ENCODE data around the gene SIN3A.
"Not testable (repeated sequence)": the region's sequence is repeated elsewhere in the genome, so short reads cannot be mapped to it uniquely, and the experiment has no call there.

The SIN3A gene

GRCh38 chr15:75333654-75334419 is 117.7 kb downstream of the SIN3A start:
- DNase-seq (ENCODE audit: low read depth) = not testable (repeated sequence)

DNA sequence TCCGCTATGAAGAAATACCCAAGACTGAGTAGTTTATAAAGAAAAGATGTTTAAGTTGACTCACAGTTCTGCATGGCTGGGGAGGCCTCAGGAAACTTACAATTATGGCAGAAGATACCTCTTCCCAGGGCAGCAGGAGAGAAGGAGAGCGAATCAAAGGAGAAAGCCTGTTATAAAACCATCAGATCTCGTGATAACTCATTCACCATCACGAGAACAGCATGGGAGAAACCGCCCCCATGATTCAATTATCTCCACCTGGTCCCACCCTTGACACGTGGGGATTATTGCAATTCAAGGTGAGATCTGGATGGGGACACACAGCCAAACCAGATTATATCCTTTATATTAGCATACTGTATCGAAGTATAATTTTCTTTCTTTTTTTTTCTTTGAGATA is 119.4 kb downstream of the SIN3A start:
- not testable (repeated sequence) for DNase-seq (ENCODE audit: low read depth)

DNA sequence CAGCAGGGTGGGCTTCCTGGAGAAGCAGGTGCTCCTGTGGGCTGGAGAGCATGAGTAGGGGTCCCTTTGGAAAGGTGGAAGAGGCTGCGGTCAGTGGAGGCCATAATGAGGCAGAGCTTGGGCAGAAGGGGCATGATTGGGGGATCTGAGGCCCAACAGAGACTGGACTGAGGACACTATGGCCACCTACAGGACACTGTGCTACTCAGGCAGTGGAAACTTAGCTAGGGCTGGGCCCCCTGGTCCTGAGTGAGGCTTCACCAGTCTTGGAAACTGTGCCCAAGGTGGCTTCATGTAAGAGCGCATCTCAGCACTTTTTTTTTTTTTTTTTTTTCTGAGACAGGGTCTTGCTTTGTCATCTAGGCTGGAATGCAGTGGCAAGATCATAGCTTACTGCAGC is 121.9 kb downstream of the SIN3A start:
- DNase-seq (ENCODE audit: low read depth) = no peak

DNA sequence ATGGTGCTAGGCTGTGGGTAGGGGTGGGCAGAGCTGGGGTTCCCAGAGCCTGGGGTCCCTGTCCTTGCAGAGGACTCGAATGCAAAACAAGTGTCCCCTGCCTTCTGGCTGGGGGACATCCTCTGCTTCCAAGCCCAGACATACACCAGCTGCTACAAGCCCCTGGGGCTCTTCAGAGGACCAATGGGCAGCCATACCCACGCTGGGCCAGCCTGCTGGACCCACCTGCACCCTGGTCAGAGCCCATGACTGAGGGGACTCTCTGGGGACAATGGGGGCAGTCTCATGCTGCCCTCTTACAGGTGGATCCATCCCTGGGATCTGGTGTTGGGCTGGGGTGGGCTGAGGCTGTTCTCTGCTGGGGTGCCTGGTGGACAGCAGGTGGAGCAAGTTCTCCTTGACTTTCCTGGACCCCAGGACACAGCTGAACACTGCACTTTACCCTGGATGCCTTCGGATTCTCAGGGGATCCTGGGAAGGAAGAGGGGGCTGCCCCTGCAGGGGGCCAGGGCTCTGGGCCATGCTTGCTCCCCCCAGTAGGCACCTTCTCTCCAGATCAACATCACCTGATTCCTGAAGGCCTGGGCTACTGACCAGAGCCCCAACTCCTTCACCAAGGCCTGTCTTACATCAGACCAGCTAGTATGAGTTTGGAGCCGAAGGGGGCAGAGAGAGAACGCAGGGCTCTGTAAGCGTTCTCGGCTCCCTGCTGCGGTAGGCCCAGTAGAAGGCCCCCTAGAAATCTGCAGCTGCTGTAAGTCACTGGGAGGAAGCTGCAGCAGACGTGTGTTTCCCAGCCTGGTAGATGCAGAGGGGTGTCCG is 122.8 kb downstream of the SIN3A start:
- no peak for DNase-seq (ENCODE audit: low read depth)

DNA sequence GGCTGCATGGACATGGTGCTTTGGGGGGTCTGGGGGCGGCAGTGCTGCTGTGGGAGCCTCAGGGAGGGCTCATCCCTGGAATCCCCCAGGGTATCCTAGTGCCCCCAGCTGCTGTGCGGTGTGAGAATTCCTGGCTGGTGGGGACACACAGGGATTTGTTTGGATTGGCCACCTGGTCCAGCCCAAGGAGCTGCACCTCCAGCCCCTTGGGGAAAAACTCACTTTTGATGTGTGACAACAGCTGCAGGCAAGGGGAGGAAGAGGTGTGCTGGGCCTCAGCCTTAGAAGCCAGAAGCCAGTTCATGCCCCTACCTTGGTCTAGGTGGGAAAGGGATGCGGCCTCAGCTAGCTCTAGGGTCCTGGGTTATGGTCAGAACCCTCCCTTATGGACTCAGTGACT is 124.0 kb downstream of the SIN3A start:
- no peak for DNase-seq (ENCODE audit: low read depth)

DNA sequence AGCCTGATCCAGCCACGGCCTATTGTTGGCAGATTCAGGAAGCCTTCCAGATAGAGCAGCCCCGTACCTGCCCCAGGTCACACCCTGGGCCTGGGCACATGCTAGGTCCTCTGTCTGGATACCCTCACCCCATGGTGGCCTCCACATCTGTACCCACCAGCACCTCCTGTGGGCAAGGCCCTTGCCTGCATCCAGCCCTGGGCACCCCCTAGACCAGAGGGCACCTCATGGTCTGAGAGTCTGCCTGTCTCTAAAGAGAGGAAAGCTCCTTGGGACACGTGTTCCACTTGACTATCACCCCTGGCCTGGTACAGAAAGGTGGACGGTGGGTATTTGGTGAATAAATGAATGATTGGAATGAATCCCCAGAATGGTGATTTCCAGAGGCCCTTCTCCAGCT is 124.5 kb downstream of the SIN3A start:
- no peak for DNase-seq (ENCODE audit: low read depth)

GRCh38 chr15:75325922-75326321 is 125.6 kb downstream of the SIN3A start:
- no peak for DNase-seq (ENCODE audit: low read depth)

- no peak for DNase-seq (ENCODE audit: low read depth)
Measured at GRCh38 chr15:75321711-75322110, 129.8 kb downstream of the SIN3A start.
